Hippocampal formation (tissue), 2 donors: ENCODE results near the gene SIL1.
"Not testable (repeated sequence)": the region's sequence is repeated elsewhere in the genome, so short reads cannot be mapped to it uniquely, and the experiment has no call there.

Source experiments
- DNase-seq, 2 donors: peaks; one replicate each; lab custom pipeline; 2025; lab: John Stamatoyannopoulos, UW

SIL1 gene

DNA sequence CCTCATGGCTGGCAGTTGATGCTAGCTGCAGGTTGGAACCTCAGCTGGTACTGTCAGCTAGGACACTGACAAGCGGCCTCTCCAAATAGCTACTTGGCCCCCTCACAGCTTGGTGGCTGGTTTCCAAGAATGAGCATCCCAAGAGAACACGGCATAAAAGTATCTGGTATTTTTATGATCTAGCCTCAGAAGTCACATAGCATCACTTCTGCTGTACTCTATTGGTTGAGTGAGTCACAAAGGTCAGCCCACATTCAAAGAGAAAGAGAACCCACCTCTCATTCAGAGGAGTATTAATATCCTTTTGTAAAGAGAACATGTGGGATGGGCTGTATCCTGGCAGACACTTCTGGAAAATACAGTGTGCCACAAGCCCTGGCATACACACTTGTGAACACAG is 6.0 kb upstream of the SIL1 start:
- no peak for DNase-seq

DNA sequence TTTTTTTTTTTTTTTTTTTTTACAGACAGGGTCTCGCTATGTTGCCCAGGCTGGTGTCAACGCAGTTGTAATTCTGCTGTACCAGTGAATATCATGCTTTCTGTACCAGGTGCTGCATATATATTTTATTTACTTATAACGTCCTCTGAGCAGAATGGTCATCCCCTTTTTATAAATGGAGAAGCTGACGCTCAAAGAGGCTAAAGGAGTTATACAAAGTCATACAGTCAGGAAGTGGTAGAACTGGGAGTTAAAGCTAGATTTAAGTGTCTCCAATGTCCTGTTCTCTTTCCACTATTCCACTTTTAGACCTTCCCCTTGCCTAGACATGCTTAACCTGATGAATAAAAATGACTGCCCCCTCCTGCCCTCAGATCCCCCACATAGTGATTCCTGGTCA is 1.2 kb upstream of the SIL1 start:
- no peak for DNase-seq

DNA sequence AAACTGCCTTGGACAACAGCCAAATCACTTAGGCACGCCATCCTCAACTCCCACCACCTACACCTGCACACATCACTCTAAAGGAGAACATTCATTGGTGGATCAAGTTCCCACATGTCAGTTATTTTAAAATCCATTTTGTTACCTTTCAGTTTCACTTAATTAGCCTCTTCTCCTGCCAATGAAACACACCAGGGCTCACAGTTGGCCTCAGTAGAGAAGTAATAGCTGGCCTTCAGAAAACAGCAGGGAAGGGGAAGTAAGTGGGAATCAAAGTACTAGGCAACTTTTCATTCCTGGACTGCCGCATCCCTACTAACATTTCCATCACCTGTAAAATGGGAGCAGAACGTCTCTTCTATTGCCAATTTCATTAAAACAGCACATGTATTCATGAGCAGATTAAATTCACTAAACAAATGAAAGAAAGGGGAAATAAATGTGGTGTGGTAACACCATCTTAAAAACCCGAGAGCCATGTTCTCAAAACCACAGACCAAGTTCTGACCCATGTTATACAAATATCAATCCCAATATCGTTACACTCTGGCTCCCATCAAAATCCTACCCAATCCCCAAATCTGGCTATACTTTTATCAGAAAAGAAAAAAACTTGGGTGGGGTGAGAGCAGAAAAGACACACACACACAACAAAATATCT is 1.7 kb downstream of the SIL1 start:
- no peak for DNase-seq

DNA sequence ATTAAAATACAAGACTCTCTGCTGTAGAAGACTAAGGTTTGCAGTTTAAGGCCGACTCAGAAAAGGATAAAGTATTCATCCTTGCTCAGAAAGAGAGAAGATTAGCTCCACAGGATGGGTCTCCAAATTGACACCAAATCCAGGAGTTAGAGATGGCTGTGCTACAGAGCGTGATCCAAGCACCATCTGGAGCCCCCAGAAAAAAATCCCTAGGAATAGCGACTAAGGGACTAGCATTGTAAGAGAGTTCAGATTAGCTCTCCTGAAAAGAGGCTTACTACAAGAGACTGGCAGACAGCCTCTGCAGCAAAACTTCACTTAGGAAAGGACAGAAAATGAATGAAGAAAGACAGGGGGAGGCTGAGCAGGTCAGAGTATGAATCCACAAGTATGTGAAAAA is 3.7 kb downstream of the SIL1 start:
- DNase-seq: no peak

DNA sequence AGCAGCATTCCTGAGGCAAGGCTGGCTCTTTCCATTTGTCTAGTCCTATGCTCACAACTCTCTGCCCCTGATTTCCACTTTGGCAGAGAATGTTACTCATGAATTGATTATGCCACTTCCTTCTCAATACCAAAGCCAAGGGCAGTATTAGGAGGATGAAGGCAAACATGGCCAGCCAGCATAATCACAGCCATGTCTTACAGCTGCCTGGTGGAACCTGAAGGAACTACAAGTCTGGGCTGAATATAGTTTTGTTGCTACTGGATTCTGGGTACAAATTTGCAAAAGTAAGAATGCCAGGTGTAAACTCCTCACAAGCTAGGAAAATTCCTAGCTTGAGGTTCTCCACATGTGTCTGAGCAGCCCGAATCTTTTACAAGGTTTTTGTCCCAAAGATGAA is 4.2 kb downstream of the SIL1 start:
- no peak for DNase-seq

DNA sequence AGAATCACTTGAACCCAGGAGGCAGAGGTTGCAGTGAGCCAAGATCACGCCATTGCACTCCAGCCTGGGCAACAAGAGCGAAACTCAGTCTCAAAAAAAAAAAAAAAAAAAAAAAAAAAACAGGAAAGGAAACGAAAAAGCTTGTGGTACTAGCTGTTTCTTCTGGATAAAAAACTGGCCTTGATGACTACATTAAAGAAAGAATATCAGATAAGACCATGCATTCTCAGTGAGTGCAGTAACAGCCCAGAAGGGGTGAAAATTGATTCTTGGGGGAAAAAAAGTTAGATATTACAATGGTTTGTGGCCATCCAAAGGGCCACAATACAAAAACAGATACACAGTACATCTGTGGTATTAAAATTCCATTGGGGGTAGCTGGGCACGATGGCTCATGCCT is 5.3 kb downstream of the SIL1 start:
- not testable (repeated sequence) for DNase-seq

DNA sequence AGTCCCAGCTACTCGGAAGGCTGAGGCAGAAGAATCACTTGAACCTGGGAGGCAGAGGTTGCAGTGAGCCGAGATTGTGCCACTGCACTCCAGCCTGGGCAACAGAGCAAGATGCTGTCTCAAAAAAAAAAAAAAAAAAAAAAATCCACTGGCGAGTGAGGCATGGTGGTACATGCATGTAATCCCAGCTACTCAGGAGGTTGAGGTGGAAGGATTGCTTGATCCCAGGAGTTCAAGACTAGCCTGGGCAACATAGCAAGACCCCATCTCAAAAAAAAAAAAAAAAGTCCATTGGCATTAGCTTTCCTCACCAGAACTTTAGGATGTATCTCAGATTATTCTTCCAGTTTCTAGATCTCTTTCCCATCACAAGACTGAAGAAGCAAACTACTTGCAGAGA is 6.2 kb downstream of the SIL1 start:
- not testable (repeated sequence) for DNase-seq

DNA sequence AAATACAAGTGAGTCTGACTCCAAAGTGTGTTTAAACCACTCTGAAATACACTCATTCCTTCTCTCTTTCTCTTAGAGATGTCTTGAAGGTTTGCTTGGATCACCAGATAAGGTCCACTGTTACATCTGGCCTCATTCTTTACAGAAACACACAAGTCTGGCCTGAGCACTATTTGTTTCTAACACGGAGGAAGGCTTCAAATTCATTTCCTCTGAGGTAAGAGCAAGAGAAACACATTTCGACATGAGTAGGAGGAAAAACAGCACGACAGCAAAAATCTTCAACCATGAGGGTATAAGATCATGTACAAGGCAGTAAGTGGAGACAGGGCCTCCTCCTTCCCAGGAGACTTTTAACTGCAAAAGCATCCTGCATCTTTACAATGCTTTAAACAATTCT is 8.0 kb downstream of the SIL1 start:
- DNase-seq: no peak

DNA sequence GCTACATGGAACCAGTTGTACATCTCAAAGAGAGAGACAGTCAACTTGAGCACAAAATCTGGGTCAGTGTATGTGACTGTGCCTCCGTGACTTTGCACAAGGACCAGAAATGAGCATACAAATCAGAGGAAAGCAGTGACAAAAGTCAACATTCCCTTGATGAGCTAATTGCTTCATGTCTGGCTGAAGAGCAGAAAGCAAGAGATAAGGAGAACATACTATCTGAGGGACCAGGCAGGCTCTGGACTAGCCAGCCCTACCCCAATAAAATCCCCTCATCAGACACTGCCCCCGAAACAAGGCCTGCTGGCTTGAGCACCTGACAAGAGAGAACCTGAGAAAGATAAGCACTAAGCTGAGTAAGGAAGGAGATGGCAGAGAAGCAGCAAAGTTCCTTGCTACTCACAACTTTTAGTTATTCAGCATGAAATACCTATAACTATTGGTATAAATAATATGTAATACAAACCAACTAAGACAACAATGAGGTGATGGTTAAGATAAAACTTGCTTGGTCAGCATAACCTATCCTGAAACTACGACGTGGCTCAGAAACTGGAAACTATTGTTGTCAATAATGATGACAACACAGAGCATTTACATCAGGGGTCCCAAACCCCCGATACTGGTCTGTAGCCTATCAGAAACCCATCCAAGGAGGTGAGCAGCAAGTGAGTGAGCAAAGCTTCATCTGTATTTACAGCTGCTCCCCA is 9.5 kb downstream of the SIL1 start:
- DNase-seq: no peak

DNA sequence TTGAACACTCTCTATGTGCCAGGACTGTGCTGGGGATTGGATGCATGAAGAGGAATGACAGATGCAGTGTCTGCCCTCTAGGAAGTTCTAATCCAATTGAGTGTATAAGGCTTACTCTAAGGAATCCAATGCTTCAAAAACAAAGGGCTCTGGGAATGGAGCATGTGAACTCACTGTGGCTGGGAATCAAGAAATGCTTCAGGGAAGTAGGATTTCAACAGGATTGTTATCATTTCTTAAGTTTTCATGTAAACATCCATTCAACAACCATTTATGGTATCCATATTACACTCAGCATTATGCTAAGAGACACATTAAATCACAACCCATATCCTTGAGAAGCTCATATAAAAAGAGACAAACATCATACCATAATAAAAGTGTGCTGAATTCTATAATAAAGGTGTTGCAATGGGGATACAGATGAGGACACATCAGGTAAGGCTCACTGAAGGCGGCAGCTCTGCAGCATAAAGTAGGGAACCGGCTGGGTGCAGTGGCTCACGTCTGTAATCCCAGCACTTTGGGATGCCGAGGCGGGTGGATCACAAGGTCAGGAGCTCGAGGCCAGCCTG is 11.3 kb downstream of the SIL1 start:
- no peak for DNase-seq

DNA sequence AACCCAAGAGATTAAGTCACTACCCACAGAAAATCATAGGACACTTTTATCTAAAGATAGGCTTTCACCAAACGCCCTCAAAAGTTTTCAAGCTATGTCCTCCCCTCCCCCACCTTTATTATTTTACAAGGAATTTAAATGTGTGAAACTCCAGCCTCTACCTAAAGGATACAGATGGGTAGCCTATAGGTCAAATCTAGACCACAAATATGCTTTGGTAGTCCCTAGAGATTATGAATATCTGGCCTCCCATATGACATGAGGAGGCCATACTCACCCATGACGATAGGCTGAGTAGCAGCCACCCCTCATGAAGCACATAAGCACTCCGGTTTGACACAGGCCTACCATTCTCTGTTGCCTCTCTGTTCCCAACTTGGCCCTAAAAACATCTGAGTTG is 11.9 kb downstream of the SIL1 start:
- no peak for DNase-seq

DNA sequence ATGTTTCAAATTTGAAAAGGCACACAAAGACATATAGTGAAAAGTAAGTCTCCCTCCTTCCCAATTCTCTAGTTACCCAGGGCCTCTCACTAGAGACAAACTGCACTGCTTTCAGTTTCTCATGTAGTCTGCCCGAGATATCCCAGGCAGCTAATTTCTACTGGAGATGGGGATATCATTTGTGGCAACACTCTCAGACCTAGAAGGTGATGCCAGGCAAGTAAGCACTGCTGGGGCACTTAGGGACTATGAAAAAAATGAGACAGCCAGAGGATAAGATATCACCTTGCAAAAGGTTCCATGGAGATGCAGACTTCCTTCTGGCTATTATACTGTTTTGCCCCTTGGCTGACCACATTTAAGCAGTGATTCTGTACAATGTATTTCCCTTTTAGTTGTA is 12.6 kb downstream of the SIL1 start:
- DNase-seq: no peak

DNA sequence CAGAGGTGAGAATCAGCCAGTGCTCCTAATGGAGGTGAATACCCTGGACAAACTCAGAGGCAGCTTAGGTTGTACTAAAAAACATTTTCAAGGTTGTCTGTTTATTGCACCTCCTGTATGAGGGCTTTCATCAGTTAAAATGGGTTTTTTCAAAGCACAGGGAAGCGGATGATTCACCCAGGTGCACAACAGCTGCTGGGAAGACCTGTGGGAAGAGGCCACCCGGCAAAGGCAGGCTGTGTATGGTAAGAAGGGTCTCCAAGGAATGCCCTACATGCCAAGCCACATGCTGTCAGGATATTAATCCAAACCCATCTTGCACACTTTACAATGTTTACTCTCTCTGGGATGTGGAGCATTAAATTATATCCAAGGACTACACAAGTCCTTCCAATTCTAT is 14.7 kb downstream of the SIL1 start:
- DNase-seq: no peak

DNA sequence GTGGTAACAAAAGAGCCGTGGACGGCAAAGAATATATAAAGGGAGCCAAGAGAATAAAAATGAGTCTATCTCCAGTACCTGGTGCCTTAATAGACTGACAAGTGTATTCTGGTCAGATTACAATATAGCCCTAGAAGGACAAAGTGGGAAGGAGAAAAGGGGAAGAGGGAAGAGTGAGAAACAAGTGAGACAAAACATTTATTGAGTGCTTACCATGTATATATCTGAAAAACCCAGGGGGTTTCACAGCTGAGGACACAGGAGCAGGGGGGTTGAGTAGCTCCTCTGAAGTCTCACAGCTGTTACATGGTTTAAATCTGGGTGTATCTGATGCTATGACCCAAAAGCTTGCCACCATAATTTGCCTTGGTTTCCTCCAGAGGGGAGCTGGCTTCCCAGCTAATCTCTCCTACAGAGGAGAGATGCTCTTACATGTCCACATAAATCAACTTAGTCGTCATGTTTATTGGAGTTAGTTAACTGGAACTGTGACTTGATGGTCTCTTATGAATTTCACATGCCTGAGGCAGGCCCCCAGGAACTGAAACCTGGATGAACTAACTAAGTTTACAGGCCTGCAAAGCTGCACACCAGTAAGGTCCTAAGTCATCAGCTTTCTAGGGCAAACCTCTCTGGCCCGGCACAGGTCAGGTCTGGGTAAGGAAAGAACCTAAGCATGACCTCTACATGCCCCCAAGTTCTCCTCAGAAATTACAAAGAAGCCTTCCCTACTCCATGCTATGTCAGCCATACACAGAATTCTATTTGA is 15.5 kb downstream of the SIL1 start:
- DNase-seq: no peak

DNA sequence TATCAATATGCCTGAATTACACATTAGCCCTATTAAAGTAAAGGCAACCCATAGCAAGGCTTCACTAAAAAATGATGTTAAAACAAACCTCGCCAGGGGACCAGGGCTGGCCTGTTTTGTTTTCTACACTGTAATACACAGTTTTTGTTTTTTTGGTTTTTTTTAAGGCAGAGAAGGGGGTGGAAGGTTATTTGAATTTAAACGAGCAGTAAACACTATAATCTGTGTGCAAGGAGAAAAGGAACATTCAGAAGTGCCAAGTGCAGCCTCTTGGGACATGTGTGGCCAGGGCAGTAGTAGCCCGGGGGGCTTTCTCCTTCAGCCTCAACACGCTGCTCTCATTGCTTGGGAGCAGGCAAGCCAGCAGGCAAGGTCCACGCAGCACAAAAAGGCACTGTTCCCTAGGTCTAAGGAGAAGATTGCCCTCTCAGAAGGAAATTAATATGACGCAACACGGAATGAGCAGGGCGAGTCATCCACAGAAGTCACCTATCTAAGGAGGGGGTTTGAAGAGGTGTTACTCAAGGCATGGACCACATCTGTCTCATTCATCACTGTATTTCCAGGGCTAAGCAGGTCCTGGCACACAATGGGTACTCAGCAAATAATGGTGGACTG is 16.2 kb downstream of the SIL1 start:
- DNase-seq: no peak

DNA sequence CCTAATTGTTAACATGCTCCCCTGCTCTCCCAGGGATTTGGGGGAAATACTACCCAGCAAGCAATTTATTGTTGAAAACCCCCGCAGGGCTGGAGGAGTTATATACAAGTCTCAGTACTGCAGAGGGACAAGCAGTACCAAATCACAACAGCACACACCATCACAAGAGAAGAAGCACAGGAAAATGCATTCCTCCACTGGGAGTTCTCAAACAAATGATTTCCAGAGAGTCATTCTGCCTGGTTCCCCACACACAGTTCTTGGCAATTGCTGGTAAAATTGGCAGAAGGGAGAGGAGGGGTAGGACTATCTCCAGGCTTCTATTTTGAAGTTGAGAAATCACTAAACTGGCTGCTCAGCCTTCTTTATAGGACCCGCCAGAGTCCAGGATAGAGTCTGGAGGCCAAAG is 16.8 kb downstream of the SIL1 start:
- peak in 1 of 2 donors; percentile 23 for DNase-seq

DNA sequence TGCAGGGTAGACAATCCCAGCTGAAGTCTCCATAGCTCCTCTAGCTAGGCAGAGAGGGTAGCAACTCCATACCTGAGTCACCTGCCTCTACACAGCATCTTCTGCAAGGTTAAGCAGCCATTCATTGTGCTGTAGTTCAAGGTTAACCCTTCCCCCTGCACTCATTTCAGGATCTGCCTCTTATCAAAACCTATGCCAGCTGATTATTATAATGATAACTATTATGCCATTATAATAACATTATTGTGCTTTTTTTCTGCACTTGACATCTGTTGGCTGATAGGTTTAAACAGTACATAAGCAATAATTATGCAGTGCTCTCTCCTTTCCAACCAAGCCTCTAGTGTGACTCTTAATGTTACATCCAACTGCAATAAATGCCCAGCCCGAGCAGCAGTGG is 17.3 kb downstream of the SIL1 start:
- DNase-seq: no peak

DNA sequence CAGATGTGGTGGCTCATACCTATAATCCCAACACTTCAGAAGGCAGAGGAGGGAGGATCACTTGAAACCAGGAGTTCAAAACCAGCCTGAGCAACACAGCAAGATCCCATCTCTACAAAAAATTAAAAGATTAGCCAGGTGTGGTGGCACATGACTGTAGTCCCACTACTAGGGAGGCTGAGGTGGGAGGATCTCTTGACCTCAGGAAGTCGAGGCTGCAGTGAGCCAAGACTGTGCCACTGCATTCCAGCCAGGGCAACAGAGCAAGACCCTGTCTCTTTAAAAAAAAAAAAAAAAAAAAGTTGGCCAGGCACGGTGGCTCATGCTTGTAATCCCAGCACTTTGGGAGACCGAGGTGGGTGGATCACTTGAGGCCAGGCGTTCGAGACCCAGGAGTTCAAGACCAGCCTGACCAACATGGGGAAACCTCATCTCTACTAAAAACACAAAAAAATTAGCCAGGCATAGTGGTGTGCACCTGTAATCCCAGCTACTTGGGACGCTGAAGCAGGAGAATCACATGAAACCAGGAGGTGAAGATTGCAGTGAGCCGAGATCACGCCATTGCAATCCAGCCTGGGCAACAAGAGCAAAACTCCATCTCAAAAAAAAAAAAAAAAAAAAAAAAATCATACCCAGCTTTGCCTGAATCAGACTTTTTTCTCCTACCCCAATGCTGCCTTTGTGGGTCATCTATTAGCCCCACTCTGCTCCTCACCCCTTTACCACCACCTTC is 18.2 kb downstream of the SIL1 start:
- not testable (repeated sequence) for DNase-seq

DNA sequence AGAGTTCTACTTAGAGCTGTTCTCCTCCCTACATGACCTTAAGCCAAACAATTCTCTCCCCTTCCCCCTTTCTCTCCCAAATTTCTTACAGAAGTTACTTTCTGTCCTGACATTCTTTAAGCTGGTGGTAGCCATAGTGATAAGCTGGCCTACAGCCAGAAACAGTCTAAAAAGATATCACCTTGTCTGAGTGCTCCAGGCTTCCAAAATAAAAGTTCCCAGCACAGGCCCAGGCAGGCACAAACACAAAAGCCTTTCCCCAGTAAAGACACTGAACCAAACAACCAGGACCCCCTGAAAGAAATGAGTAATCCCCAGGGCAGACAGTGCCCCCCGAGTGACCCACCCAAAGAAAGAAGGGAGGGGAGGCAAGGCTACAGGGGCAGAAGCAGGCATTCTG is 19.2 kb downstream of the SIL1 start:
- no peak for DNase-seq

DNA sequence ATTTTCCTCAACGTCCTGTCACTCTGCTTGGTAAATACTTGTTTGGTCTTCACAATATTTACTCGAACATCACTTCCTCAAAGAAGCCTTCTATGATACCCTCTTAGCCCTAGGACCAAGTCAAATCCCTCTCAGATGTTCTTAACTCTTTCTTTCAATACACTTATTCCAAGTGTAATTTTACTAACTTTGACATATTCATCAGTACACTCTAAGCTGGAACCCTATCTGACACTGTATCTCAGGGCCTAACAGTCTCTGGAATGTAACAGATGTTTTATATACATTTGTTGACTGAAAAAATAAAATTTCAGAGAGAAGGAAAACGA is 19.6 kb downstream of the SIL1 start:
- DNase-seq: no peak

DNA sequence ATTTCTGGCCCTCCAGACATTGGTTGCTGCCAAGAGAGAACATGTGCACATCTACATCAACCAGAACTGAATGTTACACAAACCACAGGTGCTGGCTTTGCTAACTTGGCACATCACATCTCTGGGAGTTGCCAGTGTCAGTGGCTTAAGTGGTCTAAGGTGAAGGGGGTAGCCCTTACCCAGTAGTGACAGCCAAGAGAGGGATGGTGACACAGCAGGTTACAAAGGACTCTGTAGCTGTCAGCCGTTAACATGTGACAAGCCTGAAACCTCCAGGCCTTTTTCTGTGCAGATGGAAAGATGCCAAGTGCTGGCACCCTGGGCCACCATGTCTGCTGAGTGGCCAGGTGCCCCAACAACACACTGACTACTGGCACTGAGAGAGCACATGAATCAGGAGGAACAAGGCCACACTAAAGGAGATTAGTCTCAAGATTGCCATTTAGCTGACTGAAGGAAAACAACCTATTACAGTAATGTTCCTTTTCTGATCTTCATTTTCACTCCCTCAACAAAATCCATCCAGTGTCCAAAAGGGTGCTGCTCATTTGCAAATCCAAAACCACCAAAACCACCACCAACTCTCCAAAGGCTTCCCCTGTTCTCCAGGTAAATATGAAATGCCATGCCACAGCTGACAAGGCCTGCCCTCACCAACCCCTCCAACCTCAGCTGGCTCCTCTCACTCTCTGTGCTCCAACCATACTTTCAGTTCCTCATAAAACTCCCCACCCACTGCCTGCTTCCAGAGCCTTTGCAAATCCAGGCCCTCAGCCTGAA is 20.2 kb downstream of the SIL1 start:
- no peak for DNase-seq
